Stimulated activated CD4-positive, alpha-beta T cell treated with anti-CD3 and anti-CD28 coated beads, Interleukin-4, amount 100 ng/mL, for 4 hours (primary cell): ENCODE data around the gene MVB12B.

ENCODE experiments used
- DNase-seq, 2 experiments: peaks; one replicate each; pipeline ENCODE4 v3.0.0-alpha.2; 2020

The MVB12B gene

DNA sequence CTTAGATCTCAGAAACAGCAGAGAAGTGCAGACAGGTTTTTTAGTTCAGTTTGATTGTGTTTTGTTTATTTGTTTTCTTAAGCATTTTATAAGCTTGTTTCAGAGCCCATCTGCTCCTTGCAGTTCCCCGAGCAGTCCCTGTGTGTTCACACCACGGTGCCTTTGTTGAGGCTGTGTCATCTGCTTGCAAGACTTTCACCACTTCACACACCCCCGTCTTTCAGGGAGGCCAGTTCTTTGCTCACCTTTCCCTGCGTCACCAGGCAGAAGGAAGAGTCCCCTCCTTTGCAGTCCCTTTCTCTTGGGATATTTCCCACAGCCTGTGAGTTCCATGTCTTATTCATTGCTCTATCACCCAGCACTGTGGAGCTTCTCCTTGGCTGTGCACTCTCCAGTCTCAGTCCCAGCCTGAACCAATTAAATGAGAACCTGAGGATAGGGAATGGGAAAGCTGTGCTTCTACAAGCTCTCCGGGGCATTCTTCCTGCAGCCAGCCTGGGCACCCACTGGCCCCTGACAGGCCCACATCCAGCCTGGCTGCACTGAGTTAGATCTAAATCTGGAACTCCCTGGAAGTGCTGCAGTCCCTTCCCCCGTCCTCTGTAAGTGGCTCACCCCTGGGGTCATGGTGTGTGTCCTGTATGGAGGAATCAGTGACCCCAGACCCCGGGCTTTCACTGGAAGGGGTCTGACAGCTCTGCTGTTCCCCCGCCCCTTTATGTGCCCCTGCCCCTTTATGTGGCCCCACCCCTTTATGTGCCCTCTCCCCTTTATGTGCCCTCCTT is 5.5 kb downstream of the MVB12B start:
- no peak for DNase-seq

DNA sequence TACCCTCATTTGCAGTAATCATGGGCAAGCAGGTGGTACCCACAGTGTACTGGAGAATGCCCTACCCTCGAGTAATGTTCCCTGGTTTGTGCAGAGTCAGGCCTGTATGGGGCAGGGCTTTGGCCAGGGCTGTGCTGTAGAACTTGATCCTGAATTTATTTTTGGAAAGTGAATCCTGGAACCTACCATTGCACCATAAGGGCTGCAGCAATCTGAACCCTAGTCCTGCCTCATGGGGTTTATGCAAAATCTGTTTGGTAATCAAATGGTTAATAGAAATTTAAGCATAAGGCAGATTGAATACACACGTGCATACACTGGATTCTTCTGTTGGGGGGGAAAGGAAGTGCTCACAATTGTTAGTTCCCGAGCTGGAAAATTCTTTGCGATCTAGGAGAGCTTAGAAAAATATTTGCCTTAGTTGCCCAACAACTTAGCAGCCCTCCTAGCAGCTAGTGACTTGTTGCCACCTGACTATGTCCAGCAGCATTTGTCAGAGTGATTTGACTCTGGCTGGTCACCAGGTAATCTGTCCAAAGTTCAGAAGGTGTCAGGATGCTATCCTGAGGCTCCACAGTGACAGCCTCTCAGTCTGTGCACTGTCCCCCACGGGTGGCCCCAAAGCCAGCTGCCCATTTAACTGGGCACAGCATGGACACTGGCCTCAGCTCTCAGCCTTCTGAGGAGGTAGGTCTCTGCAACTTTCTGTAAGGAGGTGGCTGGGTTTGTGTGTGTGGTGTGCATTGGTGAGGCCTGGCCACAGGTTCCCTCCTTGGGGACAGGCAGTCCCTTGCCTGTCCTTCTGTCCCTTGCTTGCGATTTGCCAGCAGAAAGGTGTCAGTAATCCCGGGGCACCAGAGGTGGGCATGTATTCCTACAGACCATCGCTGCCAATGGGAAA is 8.3 kb downstream of the MVB12B start:
- DNase-seq, result no peak

DNA sequence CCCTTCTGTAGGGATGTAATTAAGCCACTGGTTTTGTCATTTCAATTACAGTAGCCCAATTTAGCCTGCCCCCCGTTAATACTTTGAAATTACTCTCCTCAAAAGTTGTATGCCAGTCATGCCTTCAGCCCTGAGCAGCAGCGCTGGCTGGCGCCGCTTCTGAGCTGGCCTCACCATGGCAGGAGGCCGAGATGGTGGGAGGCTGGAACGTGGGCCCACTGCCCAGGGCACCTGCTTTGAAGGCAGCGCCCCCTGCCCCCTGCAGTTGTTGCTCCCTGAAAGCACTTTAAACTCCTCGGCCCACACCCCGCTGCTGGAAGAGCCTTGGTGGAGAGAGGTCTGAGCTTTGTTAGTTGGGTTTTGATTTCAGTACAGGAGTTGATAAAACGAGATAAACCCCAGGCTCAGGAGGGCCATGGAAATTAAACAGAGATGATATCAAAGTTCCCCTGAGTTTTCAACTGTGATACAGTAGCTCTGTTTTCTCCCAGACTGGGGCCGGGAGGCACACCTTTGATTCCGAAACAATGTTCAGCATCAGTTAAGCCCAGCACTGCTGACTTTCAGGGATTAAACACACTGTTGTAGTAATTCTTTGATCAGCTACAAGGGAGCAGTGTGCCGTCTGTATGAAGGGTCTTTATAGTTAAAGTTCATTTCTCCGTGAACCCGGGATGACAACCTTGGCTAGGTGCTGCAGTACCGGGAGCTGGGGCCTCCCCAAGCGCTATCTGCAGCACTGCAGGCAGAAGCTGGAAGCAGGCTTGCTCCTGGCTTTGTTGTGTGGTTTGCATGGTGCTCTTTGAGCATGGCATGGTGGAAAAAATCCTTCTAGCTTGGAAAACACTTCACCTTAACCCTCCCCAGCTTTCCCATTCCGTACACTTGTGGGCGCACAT is 9.5 kb downstream of the MVB12B start:
- DNase-seq, result no peak

- DNase-seq, result no peak
Measured at GRCh38 chr9:126336736-126337325, 10.2 kb downstream of the MVB12B start.

- DNase-seq, result no peak
Measured at GRCh38 chr9:126337729-126338372, 11.2 kb downstream of the MVB12B start.

GRCh38 chr9:126338945-126339344 is 12.3 kb downstream of the MVB12B start:
- no peak for DNase-seq

- no peak for DNase-seq
Measured at GRCh38 chr9:126341426-126341825, 14.8 kb downstream of the MVB12B start.

GRCh38 chr9:126341902-126342301 is 15.3 kb downstream of the MVB12B start:
- no peak for DNase-seq

GRCh38 chr9:126342621-126343031 is 16.0 kb downstream of the MVB12B start:
- no peak for DNase-seq

- DNase-seq, result no peak
Measured at GRCh38 chr9:126343271-126343700, 16.7 kb downstream of the MVB12B start.

- DNase-seq, result no peak
Measured at GRCh38 chr9:126346031-126346430, 19.4 kb downstream of the MVB12B start.

GRCh38 chr9:126347093-126347492 is 20.5 kb downstream of the MVB12B start:
- DNase-seq, result no peak

DNA sequence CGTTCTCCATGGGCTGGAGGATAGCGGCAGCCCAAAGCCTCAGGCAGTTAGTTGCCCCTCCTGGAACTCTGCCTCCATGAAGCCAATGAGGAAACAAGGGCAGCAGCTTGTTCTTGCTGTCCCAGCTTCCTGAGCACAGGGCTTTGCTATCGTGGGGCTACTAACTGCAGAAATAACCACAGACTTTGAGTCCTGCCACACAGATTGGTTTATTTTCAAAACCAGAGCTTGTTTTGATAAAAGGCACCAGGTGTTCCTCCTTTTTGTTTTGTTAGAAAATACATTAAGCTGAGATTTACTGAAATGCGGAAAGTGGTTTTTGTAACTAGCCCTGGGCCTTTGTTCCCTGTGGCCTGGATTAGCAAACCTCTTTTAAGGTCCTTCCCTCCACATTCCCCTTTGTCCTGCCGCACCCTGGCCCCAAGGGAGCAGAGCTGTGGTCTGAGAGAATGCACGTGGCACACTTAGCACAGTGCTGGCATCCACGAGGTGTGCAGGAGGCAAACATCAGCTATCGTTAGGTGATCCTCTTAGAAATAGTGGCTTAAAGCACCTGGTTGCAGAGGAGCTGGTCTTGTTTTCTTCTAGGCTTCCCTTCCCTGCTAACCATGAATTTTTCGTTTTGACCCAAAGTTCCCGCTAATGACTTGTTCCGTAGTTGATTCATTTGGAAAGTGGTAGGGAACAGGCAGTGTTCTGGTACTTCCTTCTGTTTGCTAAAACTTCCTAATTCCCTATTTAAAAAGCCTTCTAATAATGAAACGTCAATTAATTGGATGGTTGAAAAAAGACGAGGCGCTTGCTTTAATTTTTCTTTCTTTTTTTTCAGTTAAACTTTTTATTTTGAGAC is 21.5 kb downstream of the MVB12B start:
- no peak for DNase-seq

- no peak for DNase-seq
Measured at GRCh38 chr9:126348911-126349550, 22.4 kb downstream of the MVB12B start.

DNA sequence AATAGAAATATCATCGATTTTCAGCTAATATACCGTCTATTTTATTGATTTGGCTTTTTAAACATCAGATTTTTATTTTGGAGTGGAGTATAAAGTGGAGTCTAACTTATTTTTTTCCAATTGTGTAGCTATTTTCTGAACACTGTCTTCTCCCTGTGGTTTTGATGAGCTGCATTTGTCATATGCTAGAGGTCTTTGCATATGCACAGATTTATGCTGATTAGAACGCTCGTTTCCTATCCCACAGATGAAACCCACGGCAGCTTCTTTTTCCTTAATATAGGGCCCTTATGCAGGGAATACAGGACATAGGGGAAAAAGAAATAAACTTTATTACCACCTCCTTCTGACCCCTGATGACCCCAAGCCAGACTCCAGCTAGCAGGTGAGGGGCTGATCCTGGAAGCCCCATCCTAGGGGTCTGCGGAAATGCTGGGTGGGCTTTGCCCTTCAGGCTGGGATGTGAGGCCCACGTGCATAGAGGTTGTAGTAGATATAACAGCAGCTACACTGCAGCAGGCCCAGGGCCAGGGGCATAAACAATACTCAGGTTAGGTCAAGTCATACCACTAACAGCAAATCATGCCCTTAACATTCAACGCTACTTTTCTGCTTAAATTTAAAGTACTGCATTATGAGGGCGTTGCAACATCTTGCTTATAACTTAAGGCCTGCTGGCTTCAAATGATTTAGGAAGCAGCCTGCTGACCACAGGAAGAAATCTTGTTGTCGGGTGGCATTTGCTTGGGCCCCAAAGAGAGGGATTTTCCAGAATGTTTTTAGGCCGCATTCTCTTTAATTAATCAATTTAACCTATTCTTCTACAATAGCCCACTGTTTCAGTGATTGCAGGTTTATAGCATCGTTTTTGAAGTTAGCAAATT is 28.5 kb downstream of the MVB12B start:
- no peak for DNase-seq

DNA sequence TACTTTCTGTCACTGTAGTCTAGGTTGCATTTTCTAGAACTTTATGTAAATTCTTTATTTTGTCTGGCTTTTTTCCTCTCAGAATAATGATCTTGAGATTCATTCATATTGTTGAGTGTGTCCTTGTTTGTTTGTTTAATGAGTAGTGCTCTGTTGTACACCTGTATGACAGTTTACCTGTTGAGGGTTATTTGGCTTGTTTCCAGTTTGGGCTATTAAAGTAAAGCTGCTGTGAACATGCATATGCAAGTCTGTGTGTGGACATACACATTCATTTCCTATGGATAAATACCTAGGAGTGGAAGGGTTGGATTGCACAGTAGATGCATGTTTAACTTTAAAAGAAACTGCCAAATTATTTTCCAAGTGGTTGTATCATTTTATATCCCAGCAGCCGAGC is 30.4 kb downstream of the MVB12B start:
- DNase-seq, result no peak

- no peak for DNase-seq
Measured at GRCh38 chr9:126360073-126360472, 33.4 kb downstream of the MVB12B start.

GRCh38 chr9:126361810-126362238 is 35.2 kb downstream of the MVB12B start:
- DNase-seq, result no peak

GRCh38 chr9:126363250-126363649 is 36.6 kb downstream of the MVB12B start:
- DNase-seq, result no peak
